IMR-90 (cell line): Measurements from ENCODE around the gene TSSC4. TPM values are rescaled to one million over a fixed set of nuclear protein-coding genes. Genes with fewer than 3 reads are reported as not detected.

Experiments
- ATAC-seq: fragments of 200-7000 bp; cut with Tn5 transposase; 2 replicates; pipeline ENCODE4 v1.9.1; 2020; ENCODE audit warnings: low read depth, mild to moderate bottlenecking, moderate library complexity
- BruUV-seq: library from RNA; stranded (reverse); fragments of 400-500 nt; replicated peaks from 2 replicates; lab custom pipeline; 2021; lab: Mats Ljungman, UMichigan
- CTCF ChIA-PET: fragments of 300-600 bp; formaldehyde crosslinking; extraction: SDS; loops from one replicate; lab custom pipeline; 2021; ENCODE audit warnings: antibody characterized with exemption; lab: Yijun Ruan, JAX
- POLR2A ChIA-PET: fragments of 300-600 bp; sonication (Branson Sonifier 250); formaldehyde crosslinking; loops from one replicate; lab custom pipeline; 2022; ENCODE audit warnings: antibody characterized with exemption; ENCODE audit not compliant: unreplicated experiment; lab: Charles Lee
- DNase-seq: peaks from one replicate; pipeline ENCODE4 v3.0.0; 2013
- H2AFZ ChIP-seq: replicated peaks from 2 replicates; pipeline ENCODE3; 2013; ENCODE audit warnings: low read length, mild to moderate bottlenecking; ENCODE audit not compliant: poor library complexity
- H2AK5ac ChIP-seq: 2 replicates; pipeline ENCODE4 v1.6.1; 2013; ENCODE audit warnings: low read depth, low read length, inconsistent platforms
- H2AK9ac ChIP-seq: replicated peaks from 2 replicates; pipeline ENCODE3; 2013; ENCODE audit warnings: mild to moderate bottlenecking, low read depth, low read length, moderate library complexity; ENCODE audit not compliant: poor library complexity
- H2BK120ac ChIP-seq: 2 replicates; pipeline ENCODE4 v1.6.1; 2013; ENCODE audit warnings: low read depth, low read length, inconsistent platforms
- H2BK15ac ChIP-seq: 3 replicates; pipeline ENCODE4 v1.6.1; 2013; ENCODE audit warnings: low read depth, low read length, inconsistent platforms
- H2BK20ac ChIP-seq: 2 replicates; pipeline ENCODE4 v1.6.1; 2013; ENCODE audit warnings: low read depth, mild to moderate bottlenecking, inconsistent platforms, low read length, moderate library complexity
- H2BK5ac ChIP-seq: 2 replicates; pipeline ENCODE4 v1.6.1; 2013; ENCODE audit warnings: mild to moderate bottlenecking, low read depth, low read length, inconsistent platforms; ENCODE audit not compliant: poor library complexity, severe bottlenecking
- H3K14ac ChIP-seq: replicated peaks from 2 replicates; pipeline ENCODE4 v1.6.1; 2013; ENCODE audit warnings: low read depth, low read length, inconsistent platforms
- H3K18ac ChIP-seq: 2 replicates; pipeline ENCODE4 v1.6.1; 2013; ENCODE audit warnings: low read depth, low read length, control low read depth
- H3K23ac ChIP-seq: 2 replicates; pipeline ENCODE4 v1.6.1; 2013; ENCODE audit warnings: low read depth, low read length, inconsistent platforms
- H3K27ac ChIP-seq: 2 replicates; pipeline ENCODE4 v1.5.1; 2013; ENCODE audit warnings: mild to moderate bottlenecking, control low read depth, low read length; ENCODE audit not compliant: insufficient read depth
- H3K27me3 ChIP-seq: 2 replicates; pipeline ENCODE4 v1.6.1; 2013; ENCODE audit warnings: low read length; ENCODE audit not compliant: control insufficient read depth, insufficient read depth
- H3K36me3 ChIP-seq: 2 replicates; pipeline ENCODE4 v1.6.1; 2013; ENCODE audit warnings: low read length, mixed read lengths; ENCODE audit not compliant: control insufficient read depth, insufficient read depth
- H3K4ac ChIP-seq: 2 replicates; pipeline ENCODE4 v1.6.1; 2013; ENCODE audit warnings: low read depth, low read length, inconsistent platforms
- H3K4me1 ChIP-seq: 2 replicates; pipeline ENCODE4 v1.6.1; 2013; ENCODE audit warnings: low read length, mixed read lengths; ENCODE audit not compliant: control insufficient read depth, insufficient read depth
- H3K4me2 ChIP-seq: 2 replicates; pipeline ENCODE4 v1.6.1; 2013; ENCODE audit warnings: low read depth, mild to moderate bottlenecking, control low read depth, low read length, moderate library complexity
- H3K4me3 ChIP-seq: 2 replicates; pipeline ENCODE4 v1.5.1; 2013; ENCODE audit warnings: low read depth, mild to moderate bottlenecking, control low read depth, low read length, moderate library complexity; ENCODE audit not compliant: insufficient read depth
- H3K56ac ChIP-seq: 2 replicates; pipeline ENCODE4 v1.6.1; 2013; ENCODE audit warnings: low read length, inconsistent platforms; ENCODE audit not compliant: insufficient read depth; ENCODE audit errors: extremely low read depth
- H3K79me1 ChIP-seq, 2 experiments: 2 replicates each; pipeline ENCODE4 v1.6.1; 2013; ENCODE audit warnings: low read length in 2 of 2, inconsistent platforms in 1 of 2, low read depth in 1 of 2
- H3K9ac ChIP-seq: 2 replicates; pipeline ENCODE4 v1.6.1; 2013; ENCODE audit warnings: low read depth, low read length, control low read depth
- H3K9me1 ChIP-seq: 2 replicates; pipeline ENCODE4 v1.6.1; 2013; ENCODE audit warnings: low read length, inconsistent platforms; ENCODE audit not compliant: insufficient read depth
- H3K9me3 ChIP-seq: 2 replicates; pipeline ENCODE4 v1.6.1; 2013; ENCODE audit warnings: low read length; ENCODE audit not compliant: control insufficient read depth, insufficient read depth
- H4K20me1 ChIP-seq: 2 replicates; pipeline ENCODE4 v1.6.1; 2013; ENCODE audit warnings: low read length, inconsistent platforms; ENCODE audit not compliant: insufficient read depth
- H4K5ac ChIP-seq: 2 replicates; pipeline ENCODE4 v1.6.1; 2013; ENCODE audit warnings: mild to moderate bottlenecking, low read depth, low read length, control low read depth
- H4K8ac ChIP-seq, 2 experiments: 2 replicates each; pipeline ENCODE4 v1.6.1; 2013; ENCODE audit warnings: low read depth in 2 of 2, low read length in 2 of 2, control low read depth in 1 of 2, inconsistent platforms in 1 of 2
- H4K91ac ChIP-seq: 2 replicates; pipeline ENCODE4 v1.6.1; 2013; ENCODE audit warnings: low read depth, low read length, inconsistent platforms; ENCODE audit not compliant: insufficient read depth
- CHD1 ChIP-seq: IDR thresholded peaks from 2 replicates; pipeline ENCODE4 v1.6.1; 2012; ENCODE audit warnings: low read depth, low read length, improper control_type of control experiment
- CTCF ChIP-seq: conservative IDR thresholded peaks from 2 replicates; pipeline ENCODE4 v1.5.1; 2012; ENCODE audit warnings: mild to moderate bottlenecking, low read depth, low read length, improper control_type of control experiment
- ELK1 ChIP-seq: fragments of 150-350 bp; IDR thresholded peaks from 2 replicates; pipeline ENCODE4 v1.6.1; 2016; ENCODE audit warnings: low read depth, mild to moderate bottlenecking, low read length, moderate library complexity, borderline replicate concordance
- FOS ChIP-seq: fragments of 150-350 bp; IDR thresholded peaks from 2 replicates; pipeline ENCODE4 v1.6.1; 2016; ENCODE audit warnings: low read depth, low read length
- MAFK ChIP-seq: IDR thresholded peaks from 2 replicates; pipeline ENCODE4 v1.6.1; 2012; ENCODE audit warnings: low read depth, low read length, improper control_type of control experiment
- MXI1 ChIP-seq: IDR thresholded peaks from 2 replicates; pipeline ENCODE4 v1.6.1; 2012; ENCODE audit warnings: low read depth, mild to moderate bottlenecking, low read length, moderate library complexity, borderline replicate concordance
- NFE2L2 ChIP-seq: fragments of 150-350 bp; IDR thresholded peaks from 2 replicates; pipeline ENCODE4 v1.6.1; 2016; ENCODE audit warnings: low read depth, mild to moderate bottlenecking, low read length
- POLR2A ChIP-seq: IDR thresholded peaks from 2 replicates; pipeline ENCODE4 v1.6.1; 2012; ENCODE audit warnings: mild to moderate bottlenecking, low read depth, low read length
- RFX5 ChIP-seq: IDR thresholded peaks from 2 replicates; pipeline ENCODE4 v1.8.0; 2012; ENCODE audit warnings: low read depth, mild to moderate bottlenecking, low read length, moderate library complexity
- SMC3 ChIP-seq: fragments of 150-350 bp; IDR thresholded peaks from 2 replicates; pipeline ENCODE4 v1.6.1; 2016; ENCODE audit warnings: low read depth, mild to moderate bottlenecking, antibody characterized with exemption, low read length, moderate library complexity
- USF2 ChIP-seq: fragments of 150-350 bp; IDR thresholded peaks from 2 replicates; pipeline ENCODE4 v1.6.1; 2017; ENCODE audit warnings: mild to moderate bottlenecking, antibody characterized with exemption, low read length, low read depth
- WGBS, 2 experiments: methylation state at CpG; one replicate each; pipeline versions ENCODE4 v1.1.5 to v1.1.7; 2013; ENCODE audit warnings: missing lambda C conversion rate in 2 of 2; ENCODE audit not compliant: insufficient read length in 1 of 2; ENCODE audit errors: extremely low coverage in 2 of 2; 5-methylcytosine and 5-hydroxymethylcytosine counted together
- dilution Hi-C: fragments of 300-500 bp; cut with HindIII; formaldehyde crosslinking; loops from one replicate; pipeline ENCODE4 v1.14.3; 2018; ENCODE audit warnings: low sequenced_read_pairs; ENCODE audit not compliant: unreplicated experiment
- in situ Hi-C: fragments of 300-500 bp; cut with MboI; formaldehyde crosslinking; loops from 3 replicates; pipeline ENCODE4 v1.14.3; 2019; ENCODE audit warnings: low sequenced_read_pairs, inconsistent platforms, mixed read lengths
- intact Hi-C: fragments of 100-400 bp; cut with micrococcal nuclease; formaldehyde crosslinking; loops from 2 replicates; pipeline ENCODE4 v1.10.0; 2022
- polyA plus RNA-seq, 3 experiments: library from polyadenylated mRNA; depleted of rRNA; stranded (reverse); fragments of >200 nt; gene quantifications; 2 replicates each; pipeline ENCODE4 v1.2.3, GENCODE V29; 2012; ENCODE audit warnings: low replicate concordance in 1 of 3
- total RNA-seq: library from RNA; depleted of rRNA; stranded (reverse); fragments of >200 nt; gene quantifications from 2 replicates; pipeline ENCODE4 v1.2.3, GENCODE V29; 2012

The TSSC4 gene
- total and polyA plus RNA-seq, 2 of the 4 experiments (the other 2 are of a cell fraction), result 34.9 to 40.0 TPM

GRCh38 chr11:2439820-2440219 is 39.3 kb downstream of the TSSC4 start:
- BruUV-seq, result no TSS peak
- no peak overlapping the region for H2BK5ac ChIP-seq
- no peaks in the 10 kb centered on the region for H3K4me1 ChIP-seq
- ChIA-PET POLR2A (no interaction called here), CTCF (no interaction called here)
- H3K56ac ChIP-seq, result no peak overlapping the region
- H2BK120ac ChIP-seq, result no peak overlapping the region
- H4K8ac ChIP-seq, result no peak overlapping the region
- H4K20me1 ChIP-seq, result no peaks in the 10 kb centered on the region
- WGBS, 2 experiments, result no CpG with 5 or more reads among the region's 3 CpGs
- in situ Hi-C loops, result loop anchor here (10.0 kb wide), 1 partner anchor 75 kb away; no protein-coding TSS in a partner anchor
- no peak overlapping the region for H3K23ac ChIP-seq
- no peak overlapping the region for H2AFZ ChIP-seq
- no peak overlapping the region for H2BK20ac ChIP-seq
- H3K4me2 ChIP-seq, result no peak overlapping the region
- intact Hi-C loops, result no loop called here
- dilution Hi-C loops, result no loop called here
- TF ChIP-seq MAFK (no peak), FOS (no peak), ELK1 (no peak), CHD1 (no peak), SMC3 (no peak), RFX5 (no peak), NFE2L2 (no peak), MXI1 (no peak), USF2 (no peak), CTCF (no peak), POLR2A (no peak)
- H3K9me3 ChIP-seq, result no peaks in the 10 kb centered on the region; the same call in 1 of the 2 replicates
- H3K18ac ChIP-seq, result no peak overlapping the region
- H2AK9ac ChIP-seq, result no peak overlapping the region
- no peak overlapping the region for H4K5ac ChIP-seq
- peaks cover 35% of the 10 kb centered on the region for H3K27me3 ChIP-seq
- ATAC-seq (no peak), DNase-seq (no peak)
- no peak overlapping the region for H2BK15ac ChIP-seq
- no peaks in the 10 kb centered on the region for H3K9me1 ChIP-seq
- no peak overlapping the region for H3K4me3 ChIP-seq
- no peaks in the 10 kb centered on the region for H3K79me1 ChIP-seq
- H3K4ac ChIP-seq, result no peak overlapping the region
- no peak overlapping the region for H3K9ac ChIP-seq
- H4K91ac ChIP-seq, result no peak overlapping the region
- H3K27ac ChIP-seq, result no peak overlapping the region
- no peak overlapping the region for H2AK5ac ChIP-seq
- no peak overlapping the region for H3K14ac ChIP-seq
- no peaks in the 10 kb centered on the region for H3K36me3 ChIP-seq
